GM15510 (cell line): ENCODE data around the gene HMGCLL1.

Source experiments
- POLR2A ChIP-seq: IDR thresholded peaks from 3 replicates; pipeline ENCODE4 v1.6.1; 2011; ENCODE audit warnings: borderline replicate concordance; ENCODE audit not compliant: insufficient read length; ENCODE audit errors: extremely low read depth

Gene HMGCLL1

DNA sequence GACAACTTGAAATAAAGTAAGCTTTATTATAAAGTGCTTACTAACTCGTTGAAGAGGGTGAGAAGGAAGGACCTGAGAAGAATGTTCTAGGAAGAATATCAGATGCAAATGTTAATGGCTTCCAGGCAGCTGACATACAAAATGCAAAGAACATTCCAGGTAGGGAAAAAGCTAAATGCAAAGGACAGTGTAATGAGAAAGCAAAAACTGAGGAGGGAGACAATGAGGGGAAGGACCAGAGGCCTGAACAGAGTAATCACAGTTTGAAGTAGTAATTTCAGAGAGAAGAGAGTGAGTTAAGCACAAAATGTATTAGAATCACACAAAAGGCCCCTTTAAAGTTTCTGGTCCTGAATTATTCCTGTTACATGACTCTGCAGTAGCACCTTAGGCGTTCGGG lies 81.3 kb downstream of the HMGCLL1 start:
- no peak for TF ChIP-seq POLR2A

DNA sequence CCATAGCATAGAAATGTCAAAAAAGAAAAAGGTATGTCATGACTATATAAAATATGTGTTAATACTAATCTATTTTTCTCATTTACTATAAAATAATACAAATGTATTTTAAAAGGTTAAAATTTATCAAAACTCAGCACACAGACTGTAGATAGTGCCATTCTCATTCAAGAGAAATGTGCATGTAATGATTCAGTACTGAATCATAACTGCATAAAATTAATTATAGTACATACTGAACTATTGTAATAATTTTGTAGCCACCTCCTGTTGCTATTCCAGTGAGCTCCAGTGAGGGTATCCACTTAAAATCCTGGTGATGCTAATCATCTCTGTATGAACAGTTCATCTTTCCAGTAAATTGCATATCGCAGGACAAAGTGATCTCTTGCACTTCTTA lies 82.8 kb downstream of the HMGCLL1 start:
- no peak for TF ChIP-seq POLR2A

DNA sequence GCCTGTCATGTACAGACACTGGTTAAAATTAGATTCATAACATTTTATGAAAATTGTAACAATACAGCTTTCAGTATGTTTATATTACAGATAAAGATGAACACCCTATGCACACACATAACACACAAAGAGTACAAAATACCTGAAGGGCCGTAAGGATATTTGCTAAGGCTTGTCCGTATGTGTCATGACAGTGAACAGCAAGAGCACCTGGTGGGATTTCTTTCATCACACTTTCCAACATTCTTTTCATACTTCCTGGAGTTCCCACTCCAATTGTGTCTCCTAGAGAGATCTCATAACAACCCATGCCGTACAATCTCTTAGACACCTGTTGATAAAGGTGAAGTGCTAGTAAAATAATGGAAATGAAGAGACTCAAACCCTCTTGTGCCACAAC lies 83.7 kb downstream of the HMGCLL1 start:
- no peak for TF ChIP-seq POLR2A

DNA sequence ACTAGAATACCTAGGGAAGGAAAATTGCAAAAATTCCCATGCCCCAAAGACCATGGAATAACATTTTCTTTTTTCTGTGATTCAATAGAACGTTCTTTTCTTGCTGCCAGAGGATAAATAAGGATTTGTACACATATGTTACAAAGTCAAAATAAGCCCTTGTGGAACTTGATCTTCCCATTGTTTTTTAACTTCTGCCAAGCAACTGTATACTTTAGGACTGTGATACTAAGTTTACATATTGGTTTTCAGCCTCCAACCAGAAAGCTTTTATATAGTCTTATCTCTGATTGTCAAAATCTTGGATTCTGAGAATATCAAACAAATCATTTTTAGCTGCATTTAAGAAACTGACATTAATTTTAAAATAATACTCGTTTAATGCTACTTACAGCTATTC lies 84.6 kb downstream of the HMGCLL1 start:
- TF ChIP-seq POLR2A = no peak

DNA sequence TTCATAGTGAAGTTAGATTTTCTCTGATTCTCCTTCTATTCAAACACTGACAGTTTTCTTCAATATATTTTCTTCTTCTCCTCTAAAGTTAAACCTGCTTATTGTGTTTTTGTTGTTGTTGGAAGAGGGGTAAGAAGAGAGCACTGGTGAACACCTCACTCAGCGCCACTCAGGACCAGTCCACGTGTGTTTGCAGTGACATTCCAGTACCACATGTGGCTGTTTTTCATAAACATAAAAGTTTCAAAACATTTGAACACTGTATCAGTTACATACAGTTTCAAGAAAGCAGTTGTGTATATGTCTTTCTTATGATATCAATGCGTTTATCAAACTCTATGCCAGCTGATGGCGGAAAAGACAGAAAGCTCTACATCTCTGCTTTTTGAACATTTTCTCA lies 86.7 kb downstream of the HMGCLL1 start:
- no peak for TF ChIP-seq POLR2A

DNA sequence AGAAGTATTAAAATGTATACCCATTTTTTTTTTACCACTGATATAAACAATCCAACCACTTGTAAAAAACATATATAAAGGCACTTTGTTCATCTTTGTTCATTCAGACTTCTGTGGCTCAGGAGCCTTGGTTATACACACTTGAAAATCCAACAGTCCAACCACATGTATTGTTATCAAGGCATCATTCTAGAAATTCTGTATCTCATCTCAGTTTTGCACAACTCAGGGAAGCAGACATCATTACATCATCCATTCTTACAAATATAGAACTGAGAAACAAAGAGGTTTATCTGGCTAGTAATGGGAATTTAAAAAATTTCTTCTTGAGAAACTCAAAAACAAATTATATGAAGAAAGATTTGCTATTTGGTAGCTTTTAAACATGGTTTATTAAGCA lies 88.1 kb downstream of the HMGCLL1 start:
- no peak for TF ChIP-seq POLR2A

DNA sequence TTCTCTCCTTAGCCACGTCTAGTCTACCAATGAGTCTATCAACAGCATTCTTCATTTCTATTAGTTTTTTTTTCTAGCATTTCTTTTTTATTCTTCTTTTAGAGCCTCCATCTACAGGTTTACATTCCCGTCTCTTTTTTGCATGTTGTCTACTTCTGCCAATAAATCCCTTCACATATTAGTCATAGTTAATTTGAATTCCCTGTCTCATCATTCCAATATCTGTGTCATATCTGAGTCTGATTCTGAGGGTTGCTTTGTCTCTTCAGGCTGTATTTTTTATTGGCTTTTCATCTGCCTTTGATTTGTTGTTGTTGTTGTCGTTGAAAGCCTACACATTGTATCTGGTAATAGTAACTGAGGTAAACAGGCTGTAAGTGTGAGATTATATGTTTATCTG lies 104.6 kb downstream of the HMGCLL1 start:
- no peak for TF ChIP-seq POLR2A

DNA sequence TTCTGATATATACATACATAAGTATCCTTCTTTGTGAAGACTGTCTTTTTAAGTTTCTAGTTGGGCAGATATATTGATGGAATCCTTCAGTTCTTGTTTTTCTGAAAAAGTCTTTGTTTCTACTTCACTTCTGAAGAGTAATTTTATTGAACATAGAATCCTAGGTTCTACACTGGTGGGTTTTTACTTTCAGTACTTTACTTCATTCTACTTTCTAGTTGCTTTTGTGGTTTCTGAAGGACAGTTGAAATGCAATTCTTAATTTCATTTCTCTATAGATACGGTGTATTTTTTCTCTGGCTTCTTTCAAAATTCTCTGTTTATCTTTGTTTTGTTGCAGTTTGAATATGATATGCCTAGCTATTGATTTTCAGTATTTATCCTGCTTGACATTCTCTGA lies 105.3 kb downstream of the HMGCLL1 start:
- TF ChIP-seq POLR2A = no peak

DNA sequence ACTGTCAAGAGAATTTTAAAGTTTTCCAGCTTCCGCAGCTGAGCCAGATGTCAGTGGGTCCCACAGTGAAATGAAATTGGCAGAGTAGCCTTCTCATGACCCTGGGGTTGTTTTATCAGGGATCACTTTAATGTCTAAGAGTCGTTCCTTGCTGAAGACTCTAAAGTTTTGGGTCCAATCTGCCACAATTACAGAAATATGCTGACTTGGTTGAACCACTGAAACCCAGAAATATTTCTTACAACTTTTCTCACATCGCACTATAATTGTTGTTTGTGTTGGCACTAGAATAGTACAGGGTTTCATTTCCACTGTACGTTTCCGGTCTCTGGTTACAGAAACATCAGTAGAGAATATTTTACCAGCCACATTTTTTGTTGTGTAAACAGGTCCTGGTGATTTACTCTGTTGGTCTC lies 109.0 kb downstream of the HMGCLL1 start:
- no peak for TF ChIP-seq POLR2A

DNA sequence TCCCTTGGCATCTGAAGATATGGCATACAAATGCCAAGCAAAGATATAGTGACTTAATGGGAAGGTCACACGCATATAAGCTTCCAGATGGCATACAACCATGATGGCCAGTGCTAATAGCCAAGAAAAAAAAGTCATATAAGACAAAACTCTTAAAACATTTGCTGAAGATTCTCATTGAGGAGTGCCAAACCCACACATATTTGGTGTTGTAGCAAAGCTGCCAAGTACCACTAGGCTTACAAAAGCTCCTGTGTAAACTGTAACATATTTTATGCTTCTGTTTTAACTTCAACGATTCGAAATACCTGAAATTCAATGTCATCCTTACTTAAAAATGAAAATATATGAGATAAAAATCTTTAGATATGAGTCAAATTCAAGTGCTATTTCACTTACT lies 123.0 kb downstream of the HMGCLL1 start:
- TF ChIP-seq POLR2A = no peak

DNA sequence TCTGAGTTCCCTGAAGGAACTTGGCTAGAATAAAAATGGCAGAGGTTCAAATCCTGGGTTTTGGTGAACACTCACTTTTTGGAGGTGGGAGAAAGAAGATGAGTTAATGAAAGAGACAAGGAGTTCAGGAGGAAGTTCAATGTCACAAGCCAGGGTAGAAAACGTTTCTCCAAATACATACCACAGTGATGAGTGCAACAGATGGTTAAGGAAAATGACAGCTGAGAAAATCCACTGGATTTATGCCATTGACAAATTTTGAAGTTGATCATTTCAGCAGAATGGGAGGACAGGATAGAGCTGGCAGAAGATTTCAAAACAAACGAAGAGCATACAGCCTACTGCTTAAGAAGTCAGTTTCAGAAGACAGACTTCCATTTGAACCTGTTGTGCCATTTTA lies 129.0 kb downstream of the HMGCLL1 start:
- no peak for TF ChIP-seq POLR2A

DNA sequence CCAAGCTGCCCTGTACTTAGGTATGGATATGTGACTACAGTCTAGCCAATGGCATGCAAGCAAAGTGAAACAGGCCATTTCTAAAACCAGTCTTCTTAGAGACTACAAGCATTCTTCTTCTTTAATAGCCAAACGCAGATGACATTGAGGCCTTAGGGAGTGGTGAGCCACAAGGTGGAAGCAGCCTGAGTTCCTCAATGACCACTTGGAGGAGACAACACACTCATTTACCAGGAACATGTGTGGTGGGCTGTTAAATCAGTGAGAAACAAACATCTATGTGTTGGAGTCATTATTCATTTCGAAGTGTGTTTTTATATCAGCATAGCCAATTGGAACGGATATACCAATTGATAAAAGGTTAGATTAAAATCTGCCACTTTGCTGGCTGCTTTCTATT lies 129.8 kb downstream of the HMGCLL1 start:
- TF ChIP-seq POLR2A = no peak

DNA sequence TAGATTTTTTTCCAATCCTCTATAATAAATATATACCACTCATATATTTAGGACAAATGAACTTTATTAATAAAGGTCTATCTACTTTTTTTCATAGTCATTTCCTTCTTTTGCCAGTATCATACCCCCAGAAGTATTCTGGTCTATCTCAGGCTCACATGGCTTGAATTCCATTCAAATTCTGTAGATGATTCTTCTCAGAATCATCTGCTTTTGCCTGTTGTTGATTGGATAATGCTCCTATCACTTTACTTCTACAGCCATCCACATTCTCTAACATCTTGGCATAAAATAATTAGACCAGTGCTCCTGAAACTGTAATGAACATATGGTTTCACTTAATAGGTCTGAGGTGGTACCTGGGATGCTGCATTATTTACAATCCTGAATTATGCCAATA lies 130.5 kb downstream of the HMGCLL1 start:
- TF ChIP-seq POLR2A = no peak

DNA sequence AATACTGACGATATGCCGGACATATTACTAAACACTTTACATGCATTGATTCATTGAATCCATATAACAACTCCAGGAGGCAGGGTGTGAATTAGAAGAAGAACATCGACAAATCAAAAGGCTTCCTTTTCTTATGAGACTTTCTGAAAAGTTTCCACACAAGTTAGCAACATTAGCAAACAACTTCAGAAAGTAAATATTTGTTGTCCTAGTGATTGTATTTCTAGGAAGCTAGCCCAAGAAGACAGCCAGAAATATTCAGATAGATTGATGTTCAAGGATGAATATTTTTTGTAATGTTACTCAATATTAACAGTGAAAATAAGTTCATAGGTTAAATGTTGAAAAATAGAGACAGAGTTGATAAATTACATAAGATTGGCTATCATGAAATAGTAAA lies 131.1 kb downstream of the HMGCLL1 start:
- no peak for TF ChIP-seq POLR2A

DNA sequence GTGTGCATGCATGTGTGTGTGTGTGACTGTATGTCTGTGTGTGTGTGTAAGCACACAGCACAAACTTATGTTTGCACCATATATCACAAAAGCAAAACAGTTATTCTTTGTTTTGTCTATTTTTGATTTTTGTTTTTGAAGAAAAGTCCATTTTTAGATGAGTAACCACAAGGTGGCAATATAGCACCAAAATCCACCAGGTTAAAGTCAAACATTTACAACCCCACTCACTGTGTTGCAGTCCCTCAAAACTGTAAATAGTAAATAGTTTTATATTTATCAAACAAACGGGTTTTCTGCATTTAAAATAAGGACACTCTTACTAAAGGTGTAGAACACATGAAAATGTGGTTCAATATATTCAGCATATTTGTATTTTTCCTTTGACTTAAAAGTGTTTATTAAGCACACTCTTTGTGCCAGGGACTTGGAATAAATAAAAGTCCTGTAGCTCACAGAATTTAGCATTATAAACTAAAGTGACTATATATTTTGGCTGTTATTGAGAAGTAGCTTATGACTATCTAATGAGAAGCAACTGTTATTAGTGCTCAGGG lies 133.3 kb downstream of the HMGCLL1 start:
- no peak for TF ChIP-seq POLR2A

DNA sequence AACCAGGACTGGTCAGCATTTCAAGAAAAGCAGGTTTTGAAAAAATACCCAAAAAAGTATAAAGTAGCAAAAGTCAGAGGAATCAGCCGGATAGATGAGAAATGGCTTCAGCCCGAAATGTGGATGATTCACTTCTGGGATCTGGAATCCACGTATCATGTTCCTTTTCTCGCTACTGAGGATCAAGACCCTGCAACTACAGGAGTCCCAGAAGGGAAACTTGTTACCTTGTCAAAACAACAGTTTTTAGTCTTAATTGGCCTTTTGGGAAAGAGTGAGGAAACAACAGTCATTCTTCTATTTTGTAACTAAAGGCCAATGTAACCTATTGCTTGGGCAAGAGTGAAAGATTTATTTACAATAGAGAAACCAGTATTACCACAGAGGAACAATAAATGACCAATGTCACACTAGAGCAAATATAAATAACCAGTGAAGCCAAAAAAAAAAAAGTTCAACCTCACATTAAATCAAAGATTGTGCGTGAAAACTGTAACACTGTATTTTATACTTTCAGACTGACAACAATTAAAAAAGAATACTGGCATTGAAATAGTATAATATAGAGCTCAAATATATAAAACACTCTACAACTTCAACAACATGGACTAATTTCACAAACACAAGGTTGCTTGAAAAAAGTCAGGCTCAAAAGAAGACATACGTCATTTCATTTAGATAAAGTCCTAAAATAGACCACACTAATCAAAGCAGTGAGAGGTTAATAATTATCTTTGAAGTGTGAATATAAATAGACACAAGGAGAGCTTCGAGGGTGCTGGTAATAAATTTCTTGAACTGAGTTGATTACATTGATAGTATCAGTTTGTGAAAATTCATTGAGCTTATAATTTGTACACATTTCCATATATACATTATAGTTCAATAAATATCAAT lies 135.5 kb downstream of the HMGCLL1 start:
- TF ChIP-seq POLR2A = no peak
